Neuronal stem cell (in vitro differentiated cells): ENCODE results near the gene LAG3.
A peak's percentile ranks its signal among the peaks of the same experiment; 100 is the strongest.

Source experiments
- DNase-seq: peaks from one replicate; pipeline ENCODE4 v3.0.0-alpha.2; 2013; ENCODE audit warnings: low spot score
- H2AFZ ChIP-seq: one replicate; pipeline ENCODE4 v1.6.1; 2013; ENCODE audit warnings: mild to moderate bottlenecking, low read length, inconsistent platforms
- H2AK5ac ChIP-seq: 2 replicates; pipeline ENCODE4 v1.6.1; 2013; ENCODE audit warnings: low read depth, mild to moderate bottlenecking, inconsistent platforms, low read length, moderate library complexity, mixed read lengths
- H2BK120ac ChIP-seq: 2 replicates; pipeline ENCODE4 v1.6.1; 2013; ENCODE audit warnings: low read depth, mild to moderate bottlenecking, inconsistent platforms, low read length, moderate library complexity, mixed read lengths
- H2BK12ac ChIP-seq: one replicate; pipeline ENCODE4 v1.6.1; 2013; ENCODE audit warnings: low read length, inconsistent platforms
- H2BK15ac ChIP-seq: 2 replicates; pipeline ENCODE4 v1.6.1; 2013; ENCODE audit warnings: mild to moderate bottlenecking, low read length, inconsistent platforms, mixed read lengths
- H2BK5ac ChIP-seq: one replicate; pipeline ENCODE4 v1.6.1; 2013; ENCODE audit warnings: inconsistent platforms, mild to moderate bottlenecking, low read length, moderate library complexity
- H3K14ac ChIP-seq: one replicate; pipeline ENCODE4 v1.6.1; 2013; ENCODE audit warnings: low read length, inconsistent platforms
- H3K18ac ChIP-seq: 2 replicates; pipeline ENCODE4 v1.6.1; 2013; ENCODE audit warnings: low read length, inconsistent platforms
- H3K23ac ChIP-seq: 2 replicates; pipeline ENCODE4 v1.6.1; 2013; ENCODE audit warnings: low read depth, mild to moderate bottlenecking, mixed read lengths, low read length, inconsistent platforms; ENCODE audit not compliant: poor library complexity
- H3K27ac ChIP-seq: replicated peaks from 3 replicates; pipeline ENCODE4 v1.5.1; 2013; ENCODE audit warnings: low read length, inconsistent platforms
- H3K27me3 ChIP-seq, 3 experiments: 2 replicates each; pipeline ENCODE4 v1.6.1; 2013; ENCODE audit warnings: low read length in 3 of 3, mild to moderate bottlenecking in 2 of 3, inconsistent platforms in 1 of 3, low read depth in 1 of 3, mixed read lengths in 1 of 3, moderate library complexity in 1 of 3; ENCODE audit not compliant: control insufficient read depth in 3 of 3, insufficient read depth in 3 of 3
- H3K36me3 ChIP-seq, 2 donors: replicated peaks in 1 of 2; 2 replicates each; pipeline ENCODE4 v1.6.1; 2013; ENCODE audit warnings: low read length in 2 of 2; ENCODE audit not compliant: control insufficient read depth in 2 of 2, insufficient read depth in 2 of 2
- H3K4ac ChIP-seq: 2 replicates; pipeline ENCODE4 v1.6.1; 2013; ENCODE audit warnings: inconsistent platforms, mild to moderate bottlenecking, low read length, moderate library complexity
- H3K4me1 ChIP-seq, 2 donors: 1 replicate in 1 of 2; 2 replicates in 1 of 2; pipeline ENCODE4 v1.6.1; 2013; ENCODE audit warnings: low read length in 2 of 2, low read depth in 1 of 2; ENCODE audit not compliant: control insufficient read depth in 2 of 2, insufficient read depth in 1 of 2
- H3K4me2 ChIP-seq: one replicate; pipeline ENCODE4 v1.6.1; 2013; ENCODE audit warnings: mild to moderate bottlenecking, low read length, inconsistent platforms; ENCODE audit not compliant: insufficient read depth, poor library complexity, severe bottlenecking
- H3K4me3 ChIP-seq, 2 donors: 2 replicates each; pipeline ENCODE4 v1.5.1; 2013; ENCODE audit warnings: low read length in 2 of 2, mild to moderate bottlenecking in 2 of 2, inconsistent platforms in 1 of 2, moderate library complexity in 1 of 2
- H3K79me1 ChIP-seq: one replicate; pipeline ENCODE4 v1.6.1; 2013; ENCODE audit warnings: low read depth, mild to moderate bottlenecking, inconsistent platforms, low read length, moderate library complexity
- H3K9ac ChIP-seq: one replicate; pipeline ENCODE4 v1.6.1; 2013; ENCODE audit warnings: mild to moderate bottlenecking, low read depth, low read length, inconsistent platforms; ENCODE audit not compliant: poor library complexity
- H3K9me3 ChIP-seq, 2 donors: replicated peaks in 1 of 2; 2 replicates each; pipeline versions ENCODE3 to v1.6.1; 2013; ENCODE audit warnings: low read length in 2 of 2, mild to moderate bottlenecking in 2 of 2, inconsistent platforms in 1 of 2, low read depth in 1 of 2, mixed read lengths in 1 of 2, moderate library complexity in 1 of 2; ENCODE audit not compliant: control insufficient read depth in 2 of 2, insufficient read depth in 1 of 2
- H4K8ac ChIP-seq: one replicate; pipeline ENCODE4 v1.6.1; 2013; ENCODE audit warnings: low read depth, mild to moderate bottlenecking, inconsistent platforms, low read length, moderate library complexity
- H4K91ac ChIP-seq: one replicate; pipeline ENCODE4 v1.6.1; 2013; ENCODE audit warnings: low read length, low read depth, mild to moderate bottlenecking, inconsistent platforms; ENCODE audit not compliant: poor library complexity
- whole genome bisulfite sequencing, 2 donors: extraction: QIAGEN DNeasy Blood & Tissue Kit; methylation state at CpG; one replicate each; pipeline ENCODE4 v1.1.7; 2013; ENCODE audit warnings: missing lambda C conversion rate in 2 of 2, mixed read lengths in 1 of 2; ENCODE audit not compliant: insufficient read length in 2 of 2, insufficient replicate concordance in 1 of 2; ENCODE audit errors: extremely low coverage in 2 of 2; 5-methylcytosine and 5-hydroxymethylcytosine counted together

Gene LAG3

DNA sequence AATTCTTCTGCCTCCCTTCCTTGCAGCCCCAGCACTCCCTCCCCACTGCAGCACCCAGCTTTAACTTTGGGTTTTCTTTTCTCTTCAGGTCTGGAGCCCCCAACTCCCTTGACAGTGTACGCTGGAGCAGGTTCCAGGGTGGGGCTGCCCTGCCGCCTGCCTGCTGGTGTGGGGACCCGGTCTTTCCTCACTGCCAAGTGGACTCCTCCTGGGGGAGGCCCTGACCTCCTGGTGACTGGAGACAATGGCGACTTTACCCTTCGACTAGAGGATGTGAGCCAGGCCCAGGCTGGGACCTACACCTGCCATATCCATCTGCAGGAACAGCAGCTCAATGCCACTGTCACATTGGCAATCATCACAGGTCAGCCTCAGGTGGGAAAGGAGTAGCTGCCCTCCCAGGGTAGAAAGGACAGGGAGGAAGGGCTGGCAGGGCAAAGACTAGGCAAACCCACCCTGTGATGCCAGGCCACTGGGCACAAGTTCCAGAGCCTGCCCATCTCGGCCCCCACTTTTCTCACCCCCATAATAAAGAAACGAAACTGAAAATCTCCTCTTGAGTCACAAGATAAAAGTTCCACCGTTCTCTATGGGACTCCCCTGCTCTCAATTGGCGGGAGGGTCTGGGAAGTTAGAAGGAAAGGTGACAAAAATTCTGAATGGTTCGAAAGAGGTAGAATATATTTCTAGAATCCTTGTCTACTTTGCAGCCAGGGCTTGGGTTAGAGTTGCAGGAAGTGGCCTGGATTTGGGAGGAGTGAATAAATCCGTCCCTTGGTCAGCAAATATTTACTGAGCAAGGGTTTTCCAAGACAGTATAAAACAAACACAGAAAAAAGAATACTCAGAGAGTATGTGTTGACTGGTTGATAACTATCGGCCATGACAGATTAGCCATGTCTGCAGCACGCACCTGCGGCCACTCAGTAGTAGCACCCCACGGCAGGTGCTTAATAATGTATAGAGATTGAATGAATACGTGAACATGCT, 3.2 kb downstream of the LAG3 start:
- H4K91ac ChIP-seq, result no peak overlapping the region
- H3K9ac ChIP-seq, result no peak overlapping the region
- no peak overlapping the region for H2AK5ac ChIP-seq
- H2BK5ac ChIP-seq, result no peak overlapping the region
- peaks cover 2% of the 10 kb centered on the region for H3K79me1 ChIP-seq
- H3K27me3 ChIP-seq, result peaks cover 0 to 2% (median 0%) of the 10 kb centered on the region in 3 experiments
- no peak overlapping the region for H3K4me2 ChIP-seq
- no peak overlapping the region for H3K4me3 ChIP-seq
- peaks cover 28 to 59% of the 10 kb centered on the region in 2 donors for H3K36me3 ChIP-seq
- no peak overlapping the region for H3K27ac ChIP-seq
- no peak overlapping the region for H2BK12ac ChIP-seq
- H4K8ac ChIP-seq, result no peak overlapping the region
- H2BK120ac ChIP-seq, result no peak overlapping the region
- H3K23ac ChIP-seq, result no peak overlapping the region
- peaks cover 27 to 41% of the 10 kb centered on the region in 2 donors for H3K4me1 ChIP-seq
- peaks cover 0 to under 1% of the 10 kb centered on the region in 2 donors for H3K9me3 ChIP-seq
- no CpG with 5 or more reads among the region's 16 CpGs for WGBS, 2 donors
- no peak overlapping the region for H3K4ac ChIP-seq
- no peak overlapping the region for H3K14ac ChIP-seq
- no peak overlapping the region for H2AFZ ChIP-seq
- H2BK15ac ChIP-seq, result no peak overlapping the region
- H3K18ac ChIP-seq, result no peak overlapping the region
- DNase-seq, result no peak

DNA sequence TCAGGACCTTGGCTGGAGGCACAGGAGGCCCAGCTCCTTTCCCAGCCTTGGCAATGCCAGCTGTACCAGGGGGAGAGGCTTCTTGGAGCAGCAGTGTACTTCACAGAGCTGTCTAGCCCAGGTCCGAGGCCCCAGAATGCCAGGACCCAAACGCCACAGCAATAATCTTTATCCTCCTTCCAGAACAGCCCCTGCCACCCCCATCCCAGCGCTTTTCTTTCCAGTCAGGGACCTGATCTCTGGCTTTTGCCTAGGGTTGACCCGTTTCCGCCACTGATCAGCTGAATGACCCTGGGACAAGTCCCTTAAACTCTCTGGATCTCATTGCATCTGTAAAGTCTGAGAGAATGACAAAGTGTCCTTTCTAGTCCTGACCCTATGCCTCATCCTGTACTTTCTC, 5.1 kb downstream of the LAG3 start:
- Histone ChIP-seq H3K4me1 (peaks cover 27% of the 10 kb centered on the region in 2 donors), H2BK120ac (no peak overlapping the region), H3K27me3 (no peaks in the 10 kb centered on the region), H3K9me3 (no peaks in the 10 kb centered on the region), H3K18ac (no peak overlapping the region), H3K4me3 (no peak overlapping the region), H3K9ac (no peak overlapping the region), H2BK12ac (no peak overlapping the region), H4K91ac (no peak overlapping the region), H3K23ac (no peak overlapping the region), H4K8ac (no peak overlapping the region), H3K36me3 (peaks cover 14 to 43% of the 10 kb centered on the region in 2 donors), H3K79me1 (no peaks in the 10 kb centered on the region), H3K4ac (no peak overlapping the region), H2BK5ac (no peak overlapping the region), H2BK15ac (no peak overlapping the region), H3K27ac (no peak overlapping the region), H2AFZ (no peak overlapping the region), H3K14ac (no peak overlapping the region), H3K4me2 (no peak overlapping the region), H2AK5ac (no peak overlapping the region)
- WGBS, 2 donors, result no CpG with 5 or more reads among the region's 5 CpGs
- DNase-seq, result no peak

DNA sequence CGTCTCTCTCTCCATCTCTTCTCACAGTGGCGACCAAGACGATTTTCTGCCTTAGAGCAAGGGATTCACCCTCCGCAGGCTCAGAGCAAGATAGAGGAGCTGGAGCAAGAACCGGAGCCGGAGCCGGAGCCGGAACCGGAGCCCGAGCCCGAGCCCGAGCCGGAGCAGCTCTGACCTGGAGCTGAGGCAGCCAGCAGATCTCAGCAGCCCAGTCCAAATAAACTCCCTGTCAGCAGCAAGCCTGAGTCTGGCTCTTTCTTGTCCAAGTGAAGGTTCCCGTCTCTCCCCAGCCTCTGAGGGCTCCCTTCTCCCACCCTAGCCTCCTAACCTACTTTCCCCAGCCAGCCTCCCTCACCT, 5.9 kb downstream of the LAG3 start:
- Histone ChIP-seq H3K14ac (no peak overlapping the region), H3K9me3 (no peaks in the 10 kb centered on the region), H3K23ac (no peak overlapping the region), H2AK5ac (peak overlapping the region; percentile 68), H3K4ac (no peak overlapping the region), H2BK5ac (peak overlapping the region; percentile 2), H3K9ac (no peak overlapping the region), H4K8ac (no peak overlapping the region), H4K91ac (no peak overlapping the region), H2AFZ (peak overlapping the region; percentile 81), H3K79me1 (no peaks in the 10 kb centered on the region), H3K4me1 (peaks cover 20 to 27% of the 10 kb centered on the region in 2 donors), H3K18ac (peak overlapping the region; percentile 8), H3K36me3 (peaks cover 14 to 38% of the 10 kb centered on the region in 2 donors), H2BK12ac (no peak overlapping the region), H3K4me3 (no peak overlapping the region), H2BK15ac (peak overlapping the region; percentile 34), H3K4me2 (no peak overlapping the region), H3K27ac (no peak overlapping the region), H3K27me3 (no peaks in the 10 kb centered on the region), H2BK120ac (peak overlapping the region; percentile 72)
- no peak for DNase-seq
- WGBS, 2 donors, result no CpG with 5 or more reads among the region's 14 CpGs
